RWPE1 (cell line): ENCODE data around the gene LVRN.

Source experiments
- CTCF ChIA-PET: fragments of 350-600 bp; sonication (Branson Sonifier 250); formaldehyde crosslinking; extraction: SDS; loops from one replicate; lab custom pipeline; 2021; lab: Yijun Ruan, JAX
- POLR2A ChIA-PET: fragments of 400-600 bp; formaldehyde crosslinking; extraction: SDS; loops from one replicate; lab custom pipeline; 2020; ENCODE audit warnings: antibody characterized with exemption; ENCODE audit not compliant: low non-redundant PET; lab: Yijun Ruan, JAX
- DNase-seq: peaks from one replicate; pipeline ENCODE4 v3.0.0; 2012; ENCODE audit warnings: low spot score
- H3K27ac ChIP-seq: fragments of 450-650 bp; 2 replicates; pipeline ENCODE4 v1.5.1; 2017
- CTCF ChIP-seq: fragments of 450-650 bp; conservative IDR thresholded peaks from 2 replicates; pipeline ENCODE4 v1.5.1; 2017; ENCODE audit warnings: low read depth, mild to moderate bottlenecking

The LVRN gene

GRCh38 chr5:115946655-115947054 lies 15.6 kb upstream of the LVRN start:
- ChIA-PET CTCF (no interaction called here), POLR2A (no interaction called here)
- no peak overlapping the region for H3K27ac ChIP-seq
- DNase-seq = no peak
- TF ChIP-seq CTCF = no peak

- CTCF ChIA-PET = no interaction called here
- POLR2A ChIA-PET = no interaction called here
- no peak for TF ChIP-seq CTCF
- no peak for DNase-seq
- H3K27ac ChIP-seq = no peak overlapping the region
These were observed 15.0 kb upstream of the LVRN start for GRCh38 chr5:115947260-115947659.

- H3K27ac ChIP-seq = no peak overlapping the region
- CTCF ChIA-PET = no interaction called here
- DNase-seq = no peak
- TF ChIP-seq CTCF = no peak
- POLR2A ChIA-PET = no interaction called here
These were observed 14.2 kb upstream of the LVRN start for GRCh38 chr5:115948091-115948534.

- ChIA-PET POLR2A (no interaction called here), CTCF (no interaction called here)
- no peak for TF ChIP-seq CTCF
- DNase-seq = no peak
- no peak overlapping the region for H3K27ac ChIP-seq
These were observed 13.2 kb upstream of the LVRN start for GRCh38 chr5:115949096-115949495.

- no peak for TF ChIP-seq CTCF
- ChIA-PET POLR2A (no interaction called here), CTCF (no interaction called here)
- no peak for DNase-seq
- no peak overlapping the region for H3K27ac ChIP-seq
These were observed 9.7 kb upstream of the LVRN start for GRCh38 chr5:115952588-115952987.

- POLR2A ChIA-PET = no interaction called here
- no peak for DNase-seq
- TF ChIP-seq CTCF = no peak
- CTCF ChIA-PET = no interaction called here
- no peak overlapping the region for H3K27ac ChIP-seq
These were observed 8.1 kb upstream of the LVRN start for GRCh38 chr5:115954144-115954543.

- POLR2A ChIA-PET = no interaction called here
- CTCF ChIA-PET = no interaction called here
- H3K27ac ChIP-seq = no peak overlapping the region
- no peak for TF ChIP-seq CTCF
- DNase-seq = no peak
These were observed 5.3 kb upstream of the LVRN start for GRCh38 chr5:115956957-115957356.
